Natural killer cell (primary cell): ENCODE results near the gene CAMTA1. TPM values are rescaled to one million over a fixed set of nuclear protein-coding genes. Genes with fewer than 3 reads are reported as not detected.

Source experiments
- ATAC-seq, 3 donors: fragments of 150-1000 bp in 2 of 3; fragments of 200-7000 bp in 1 of 3; cut with Tn5 transposase; 1 replicate in 1 of 3; 2 replicates in 2 of 3; pipeline ENCODE4 v1.10.0; 2021; ENCODE audit warnings: mild to moderate bottlenecking in 2 of 3, moderate library complexity in 2 of 3
- DNase-seq, 2 donors: peaks; one replicate each; pipeline versions ENCODE4 v3.0.0 to v3.0.0-alpha.2; 2013 to 2021; ENCODE audit warnings: mixed read lengths in 1 of 2
- H3K27ac ChIP-seq: one replicate; pipeline ENCODE4 v1.5.1; 2013; ENCODE audit warnings: mild to moderate bottlenecking, low read length
- H3K27me3 ChIP-seq: one replicate; pipeline ENCODE4 v1.6.1; 2013; ENCODE audit warnings: low read length; ENCODE audit not compliant: control insufficient read depth, insufficient read depth
- H3K36me3 ChIP-seq: one replicate; pipeline ENCODE4 v1.6.1; 2013; ENCODE audit warnings: low read length; ENCODE audit not compliant: control insufficient read depth, insufficient read depth
- H3K4me1 ChIP-seq: one replicate; pipeline ENCODE4 v1.6.1; 2013; ENCODE audit warnings: low read length; ENCODE audit not compliant: control insufficient read depth, insufficient read depth
- H3K4me3 ChIP-seq: one replicate; pipeline ENCODE4 v1.5.1; 2013; ENCODE audit warnings: low read length
- H3K9me3 ChIP-seq: one replicate; pipeline ENCODE4 v1.6.1; 2013; ENCODE audit warnings: low read length; ENCODE audit not compliant: control insufficient read depth, insufficient read depth
- H3K27ac Mint-ChIP-seq, 2 donors: one replicate each; pipeline ENCODE4 v1.8.0; 2022; ENCODE audit warnings: mild to moderate bottlenecking in 2 of 2, mixed read lengths in 2 of 2, moderate library complexity in 1 of 2
- H3K27me3 Mint-ChIP-seq, 2 donors: one replicate each; pipeline ENCODE4 v1.8.0; 2022; ENCODE audit warnings: low read depth in 2 of 2, mixed read lengths in 2 of 2
- H3K36me3 Mint-ChIP-seq: one replicate; pipeline ENCODE4 v1.8.0; 2022; ENCODE audit warnings: mixed read lengths
- H3K4me1 Mint-ChIP-seq, 2 donors: one replicate each; pipeline ENCODE4 v1.8.0; 2022; ENCODE audit warnings: mixed read lengths in 2 of 2
- H3K4me3 Mint-ChIP-seq: one replicate; pipeline ENCODE4 v1.8.0; 2022; ENCODE audit warnings: mild to moderate bottlenecking, moderate library complexity, mixed read lengths
- H3K9me3 Mint-ChIP-seq, 2 donors: one replicate each; pipeline ENCODE4 v1.8.0; 2022; ENCODE audit warnings: mixed read lengths in 2 of 2
- WGBS: methylation state at CpG from one replicate; pipeline ENCODE4 v1.1.7; 2013; ENCODE audit warnings: missing lambda C conversion rate; ENCODE audit not compliant: insufficient coverage; 5-methylcytosine and 5-hydroxymethylcytosine counted together
- intact Hi-C: fragments of 100-400 bp; cut with micrococcal nuclease; formaldehyde crosslinking; loops from one replicate; pipeline ENCODE4 v1.14.2; 2022
- total RNA-seq, 4 donors: library from RNA; stranded (reverse); fragments of 120-200 nt in 1 of 4; gene quantifications; one replicate each; pipeline versions ENCODE4 v1.2.3 to v1.2.4, GENCODE V29; 2013 to 2022
- TF ChIP-seq, protein P1 (sequence below): fragments of 200-600 bp; IDR thresholded peaks from one replicate; pipeline ENCODE4 v1.8.0; 2022; ENCODE audit warnings: antibody characterized with exemption

Gene CAMTA1
- total RNA-seq, 3 donors from 2014 or later (not counting 1 experiment from before 2014, with no cell fraction given): 40.6 to 53.3 (median 44.9) TPM

DNA sequence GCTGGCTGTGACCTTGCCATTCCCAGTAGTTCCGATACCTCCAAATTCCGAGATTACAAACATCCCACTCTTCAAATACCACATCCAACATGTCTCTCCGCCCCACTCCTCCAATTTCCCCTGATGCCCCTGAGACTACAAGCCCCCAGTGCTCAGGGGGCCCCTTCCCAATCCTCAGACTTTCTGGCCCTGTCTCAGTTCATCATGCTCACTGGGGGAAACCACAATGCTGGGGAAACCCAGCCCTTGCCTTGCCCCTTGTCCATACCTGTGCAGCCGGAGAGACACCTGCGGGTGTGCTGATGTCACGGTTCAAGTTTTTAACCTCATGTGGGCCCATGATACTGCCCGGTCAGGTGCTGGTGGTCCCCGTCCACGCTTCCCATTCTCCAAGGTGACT, 226.6 kb downstream of the CAMTA1 start:
- Histone ChIP-seq H3K27ac (no peak overlapping the region), H3K36me3 (no peaks in the 10 kb centered on the region), H3K4me3 (no peak overlapping the region), H3K9me3 (no peaks in the 10 kb centered on the region), H3K27me3 (no peaks in the 10 kb centered on the region), H3K4me1 (no peaks in the 10 kb centered on the region)
- TF ChIP-seq, protein P1, sequence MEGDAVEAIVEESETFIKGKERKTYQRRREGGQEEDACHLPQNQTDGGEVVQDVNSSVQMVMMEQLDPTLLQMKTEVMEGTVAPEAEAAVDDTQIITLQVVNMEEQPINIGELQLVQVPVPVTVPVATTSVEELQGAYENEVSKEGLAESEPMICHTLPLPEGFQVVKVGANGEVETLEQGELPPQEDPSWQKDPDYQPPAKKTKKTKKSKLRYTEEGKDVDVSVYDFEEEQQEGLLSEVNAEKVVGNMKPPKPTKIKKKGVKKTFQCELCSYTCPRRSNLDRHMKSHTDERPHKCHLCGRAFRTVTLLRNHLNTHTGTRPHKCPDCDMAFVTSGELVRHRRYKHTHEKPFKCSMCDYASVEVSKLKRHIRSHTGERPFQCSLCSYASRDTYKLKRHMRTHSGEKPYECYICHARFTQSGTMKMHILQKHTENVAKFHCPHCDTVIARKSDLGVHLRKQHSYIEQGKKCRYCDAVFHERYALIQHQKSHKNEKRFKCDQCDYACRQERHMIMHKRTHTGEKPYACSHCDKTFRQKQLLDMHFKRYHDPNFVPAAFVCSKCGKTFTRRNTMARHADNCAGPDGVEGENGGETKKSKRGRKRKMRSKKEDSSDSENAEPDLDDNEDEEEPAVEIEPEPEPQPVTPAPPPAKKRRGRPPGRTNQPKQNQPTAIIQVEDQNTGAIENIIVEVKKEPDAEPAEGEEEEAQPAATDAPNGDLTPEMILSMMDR: no peak
- Mint-ChIP-seq H3K4me3 (no peak overlapping the region), H3K27ac (no peak overlapping the region), H3K27me3 (peaks cover 3 to 8% of the 10 kb centered on the region in 2 donors), H3K9me3 (no peaks in the 10 kb centered on the region), H3K36me3 (no peaks in the 10 kb centered on the region), H3K4me1 (no peaks in the 10 kb centered on the region)
- 85% methylated on average over 9 of the region's 9 CpGs for WGBS
- DNase-seq: no peak
- no peak for ATAC-seq
- intact Hi-C loops: no loop called here

DNA sequence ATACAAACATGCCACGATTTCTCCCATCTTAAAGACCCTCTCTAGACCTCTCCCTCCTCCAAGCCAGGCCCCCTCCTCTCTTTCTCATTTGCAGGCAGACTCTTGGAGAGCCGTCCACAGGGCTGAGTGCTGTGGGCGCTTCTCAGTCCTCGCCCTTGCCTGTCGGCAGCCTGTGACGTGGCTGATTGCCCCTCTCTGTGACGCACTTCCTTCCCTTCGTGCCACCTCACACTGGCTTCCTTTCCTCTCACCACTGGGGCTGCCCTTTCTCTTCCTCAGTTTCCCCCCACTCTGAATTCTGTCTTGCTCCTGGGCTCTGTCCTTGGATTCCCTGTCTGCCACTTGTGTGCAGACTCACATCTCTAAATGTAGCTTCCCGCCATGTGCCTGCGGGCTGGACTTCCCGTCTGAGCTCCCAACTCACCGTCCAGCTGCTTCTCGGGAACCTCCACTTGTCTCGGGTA, 227.2 kb downstream of the CAMTA1 start:
- DNase-seq (no peak), ATAC-seq (no peak)
- no peaks in the 10 kb centered on the region for H3K4me1 Mint-ChIP-seq
- no peaks in the 10 kb centered on the region for H3K9me3 ChIP-seq
- intact Hi-C loops: no loop called here
- peaks cover 0 to 8% of the 10 kb centered on the region in 2 donors for H3K27me3 Mint-ChIP-seq
- H3K4me1 ChIP-seq: no peaks in the 10 kb centered on the region
- no peaks in the 10 kb centered on the region for H3K9me3 Mint-ChIP-seq
- H3K27me3 ChIP-seq: no peaks in the 10 kb centered on the region
- TF ChIP-seq, protein P1: no peak
- WGBS: 84% methylated on average over 14 of the region's 14 CpGs
- H3K4me3 Mint-ChIP-seq: no peak overlapping the region
- no peak overlapping the region for H3K4me3 ChIP-seq
- no peaks in the 10 kb centered on the region for H3K36me3 Mint-ChIP-seq
- no peak overlapping the region for H3K27ac Mint-ChIP-seq
- H3K27ac ChIP-seq: no peak overlapping the region
- no peaks in the 10 kb centered on the region for H3K36me3 ChIP-seq

DNA sequence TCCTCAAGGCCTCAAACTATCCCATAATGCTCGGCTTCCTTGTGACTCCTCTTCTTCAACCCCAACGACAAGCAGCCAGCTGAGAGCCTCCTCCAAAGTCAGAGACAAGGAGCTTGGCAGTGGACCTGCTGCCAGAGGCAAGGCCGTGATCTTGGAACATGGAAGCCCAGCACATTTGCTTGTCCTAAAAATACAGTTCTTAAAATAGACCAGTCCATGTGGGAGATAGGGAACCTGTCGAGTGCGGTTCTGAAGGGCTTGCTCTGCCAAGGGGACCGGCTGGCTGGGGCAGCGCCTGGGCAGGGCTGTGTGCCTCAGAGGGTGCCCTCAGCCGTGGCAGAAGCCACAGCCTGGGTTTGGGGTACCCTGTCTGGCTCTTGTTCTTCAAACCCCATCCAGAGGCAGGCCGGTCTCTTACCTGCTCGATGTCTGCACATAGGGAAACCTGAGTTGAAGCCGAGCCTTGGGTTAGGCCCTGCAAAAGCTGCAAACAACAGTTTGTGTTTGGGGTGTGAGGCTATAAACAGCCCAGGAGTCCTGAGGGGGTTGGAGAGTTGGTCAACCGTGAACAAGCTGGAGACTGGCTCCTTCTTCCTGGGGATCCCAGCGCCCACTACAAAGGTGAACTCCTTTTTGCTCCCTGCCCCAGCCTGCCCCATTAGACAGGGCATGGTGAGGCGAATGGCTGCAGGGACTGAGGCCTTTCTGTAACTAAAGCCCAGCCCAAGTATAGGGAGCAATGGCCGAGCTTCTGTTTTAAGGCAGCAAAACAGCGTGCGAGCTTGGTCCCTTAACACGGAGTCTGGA, 228.8 kb downstream of the CAMTA1 start:
- Mint-ChIP-seq H3K27ac (no peak overlapping the region), H3K9me3 (no peaks in the 10 kb centered on the region), H3K27me3 (peaks cover 0 to 8% of the 10 kb centered on the region in 2 donors), H3K36me3 (no peaks in the 10 kb centered on the region), H3K4me3 (no peak overlapping the region), H3K4me1 (no peaks in the 10 kb centered on the region)
- Histone ChIP-seq H3K4me3 (no peak overlapping the region), H3K9me3 (no peaks in the 10 kb centered on the region), H3K27me3 (no peaks in the 10 kb centered on the region), H3K27ac (no peak overlapping the region), H3K36me3 (no peaks in the 10 kb centered on the region), H3K4me1 (no peaks in the 10 kb centered on the region)
- TF ChIP-seq, protein P1: no peak
- WGBS: 86% methylated on average over 18 of the region's 18 CpGs
- intact Hi-C loops: no loop called here
- DNase-seq (no peak), ATAC-seq (no peak)

- ATAC-seq (no peak), DNase-seq (no peak)
- Histone ChIP-seq H3K27ac (no peak overlapping the region), H3K4me1 (no peaks in the 10 kb centered on the region), H3K27me3 (no peaks in the 10 kb centered on the region), H3K4me3 (no peak overlapping the region), H3K9me3 (no peaks in the 10 kb centered on the region), H3K36me3 (no peaks in the 10 kb centered on the region)
- WGBS: 85% methylated on average over 8 of the region's 8 CpGs
- H3K4me1 Mint-ChIP-seq: no peaks in the 10 kb centered on the region
- TF ChIP-seq, protein P1: no peak
- peaks cover 0 to 11% of the 10 kb centered on the region in 2 donors for H3K27me3 Mint-ChIP-seq
- no peaks in the 10 kb centered on the region for H3K36me3 Mint-ChIP-seq
- H3K9me3 Mint-ChIP-seq: no peaks in the 10 kb centered on the region
- no peak overlapping the region for H3K4me3 Mint-ChIP-seq
- intact Hi-C loops: no loop called here
- no peak overlapping the region for H3K27ac Mint-ChIP-seq
Observed at GRCh38 chr1:7014640-7014930, 229.3 kb downstream of the CAMTA1 start.
